ENCODE results near the gene PNPLA2.

GRCh38 chr11:802018-802617 lies 16.6 kb upstream of the PNPLA2 start:
- no peak for TF ChIP-seq POLR2A (IDR thresholded peaks at IDR 0.05; ENCODE audit: low read length)
- TF ChIP-seq GATA1 (IDR thresholded peaks at IDR 0.05; ENCODE audit: low read depth, low read length) = no peak
